A549 (cell line): Measurements from ENCODE around the gene PITPNM1. TPM values are rescaled to one million over a fixed set of nuclear protein-coding genes. Genes with fewer than 3 reads are reported as not detected.

Experiments used
- ATAC-seq, 2 experiments: fragments of 200-7000 bp in 1 of 2; fragments of >200 bp in 1 of 2; cut with Nextera tagmentation in 1 of 2; cut with Tn5 transposase in 1 of 2; 3 replicates each; pipeline versions ENCODE4 v1.8.0 to v1.9.1; 2018 to 2020; ENCODE audit warnings: mild to moderate bottlenecking in 1 of 2, moderate library complexity in 1 of 2
- CTCF ChIA-PET: fragments of 300-600 bp; sonication (Branson Sonifier 250); formaldehyde crosslinking; extraction: SDS; loops from one replicate; lab custom pipeline; 2021; ENCODE audit warnings: antibody characterized with exemption, inconsistent platforms; lab: Yijun Ruan, JAX
- POLR2A ChIA-PET: fragments of 350-600 bp; formaldehyde crosslinking; extraction: SDS; loops from one replicate; lab custom pipeline; 2021; ENCODE audit warnings: antibody characterized with exemption, inconsistent platforms; lab: Yijun Ruan, JAX
- DNase-seq, 2 experiments: peaks; one replicate each; pipeline versions ENCODE4 v3.0.0 to v3.0.0-alpha.2; 2011 to 2016; ENCODE audit warnings: low read depth in 1 of 2, low spot score in 1 of 2
- FAIRE-seq: peaks from 2 replicates; lab custom pipeline; 2011; peaks lifted over from hg19 to GRCh38; lab: Jason Lieb, UNC
- H3K27ac ChIP-seq, 2 experiments: fragments of >200 bp; sonication (Bioruptor Twin); formaldehyde crosslinking; 3 replicates each; pipeline ENCODE4 v1.5.1; 2016 to 2017
- H3K4me1 ChIP-seq: fragments of >200 bp; sonication (Bioruptor Twin); formaldehyde crosslinking; 3 replicates; pipeline ENCODE4 v1.6.1; 2016
- H3K4me2 ChIP-seq: fragments of >200 bp; sonication (Bioruptor Twin); formaldehyde crosslinking; 3 replicates; pipeline ENCODE4 v1.6.1; 2016
- H3K4me3 ChIP-seq: fragments of >200 bp; sonication (Bioruptor Twin); formaldehyde crosslinking; 3 replicates; pipeline ENCODE4 v1.5.1; 2016
- H3K9me3 ChIP-seq: fragments of >200 bp; sonication (Bioruptor Twin); formaldehyde crosslinking; 3 replicates; pipeline ENCODE4 v1.6.1; 2016
- CBX8 ChIP-seq: fragments of 200-600 bp; sonication (generic); IDR thresholded peaks from 2 replicates; pipeline ENCODE4 v1.6.1; 2016
- CEBPB ChIP-seq, 2 experiments: fragments of >200 bp in 1 of 2; sonication (Bioruptor Twin) in 1 of 2; formaldehyde crosslinking in 1 of 2; IDR thresholded peaks; 2 replicates each; pipeline ENCODE4 v1.6.1; 2012 to 2016
- EHMT2 ChIP-seq: fragments of 200-600 bp; sonication (generic); IDR thresholded peaks from 2 replicates; pipeline ENCODE4 v1.6.1; 2016; ENCODE audit warnings: antibody characterized with exemption, low read depth, mild to moderate bottlenecking, moderate library complexity
- ELK1 ChIP-seq: fragments of 150-350 bp; IDR thresholded peaks from 2 replicates; pipeline ENCODE4 v1.6.1; 2014; ENCODE audit warnings: low read depth, mild to moderate bottlenecking, low read length
- EP300 ChIP-seq, 2 experiments: fragments of >200 bp; sonication (Bioruptor Twin); formaldehyde crosslinking; IDR thresholded peaks; 2 replicates in 1 of 2; 3 replicates in 1 of 2; pipeline ENCODE4 v1.6.1; 2016 to 2017
- ESRRA ChIP-seq: fragments of 150-350 bp; IDR thresholded peaks from 2 replicates; pipeline ENCODE4 v1.6.1; 2014; ENCODE audit warnings: mild to moderate bottlenecking, low read length, borderline replicate concordance
- FOSB ChIP-seq: fragments of 250-450 bp; sonication (Bioruptor Pico); IDR thresholded peaks from 2 replicates; pipeline ENCODE4 v1.5.0; 2020; ENCODE audit warnings: mild to moderate bottlenecking, moderate library complexity
- HDAC2 ChIP-seq: fragments of 200-600 bp; sonication (generic); IDR thresholded peaks from 2 replicates; pipeline ENCODE4 v1.6.1; 2016
- HEYL ChIP-seq: fragments of 250-450 bp; sonication (Bioruptor Pico); IDR thresholded peaks from 2 replicates; pipeline ENCODE4 v1.8.0; 2021; ENCODE audit warnings: mild to moderate bottlenecking, moderate library complexity
- HOXB5 ChIP-seq: fragments of 250-450 bp; sonication (Bioruptor Pico); IDR thresholded peaks from 2 replicates; pipeline ENCODE4 v1.5.0; 2020; ENCODE audit warnings: mild to moderate bottlenecking, moderate library complexity
- JUN ChIP-seq, 2 experiments: fragments of >200 bp; sonication (Bioruptor Twin); formaldehyde crosslinking; IDR thresholded peaks; 2 replicates in 1 of 2; 3 replicates in 1 of 2; pipeline ENCODE4 v1.6.1; 2016 to 2017
- KDM1A ChIP-seq: fragments of 200-600 bp; sonication (generic); IDR thresholded peaks from 2 replicates; pipeline ENCODE4 v1.6.1; 2016; ENCODE audit warnings: low read depth, mild to moderate bottlenecking
- MAFK ChIP-seq: fragments of 450-650 bp; IDR thresholded peaks from 2 replicates; pipeline ENCODE4 v1.6.1; 2014; ENCODE audit not compliant: partially characterized antibody
- NPAS2 ChIP-seq: fragments of 250-450 bp; sonication (Bioruptor Pico); IDR thresholded peaks from 2 replicates; pipeline ENCODE4 v1.8.0; 2022; ENCODE audit warnings: mild to moderate bottlenecking, moderate library complexity, borderline replicate concordance
- NR3C1 ChIP-seq: fragments of >200 bp; sonication (Bioruptor Twin); formaldehyde crosslinking; IDR thresholded peaks from 3 replicates; pipeline ENCODE4 v1.6.1; 2017
- POLR2AphosphoS2 ChIP-seq: conservative IDR thresholded peaks from 2 replicates; pipeline ENCODE4 v1.6.1; 2012; ENCODE audit warnings: low read length, improper control_type of control experiment, inconsistent platforms
- RFX5 ChIP-seq: fragments of 450-650 bp; IDR thresholded peaks from 2 replicates; pipeline ENCODE4 v1.7.1; 2014; ENCODE audit warnings: antibody characterized with exemption, mild to moderate bottlenecking, moderate library complexity
- RNF2 ChIP-seq: fragments of 200-600 bp; sonication (generic); IDR thresholded peaks from 2 replicates; pipeline ENCODE4 v1.6.1; 2016; ENCODE audit warnings: low read depth, mild to moderate bottlenecking, antibody characterized with exemption, moderate library complexity, borderline replicate concordance
- TP53 ChIP-seq: fragments of 250-450 bp; sonication (Bioruptor Pico); IDR thresholded peaks from 2 replicates; pipeline ENCODE4 v1.5.0; 2021; ENCODE audit warnings: mild to moderate bottlenecking, moderate library complexity
- ZC3H11A ChIP-seq: fragments of 450-650 bp; IDR thresholded peaks from 2 replicates; pipeline ENCODE4 v1.6.1; 2014; ENCODE audit warnings: antibody characterized with exemption, mild to moderate bottlenecking
- ZSCAN20 ChIP-seq: fragments of 250-450 bp; sonication (Bioruptor Pico); IDR thresholded peaks from 2 replicates; pipeline ENCODE4 v1.8.0; 2022; ENCODE audit warnings: mild to moderate bottlenecking, moderate library complexity
- WGBS: methylation state at CpG from one replicate; pipeline ENCODE4 v1.1.6; 2017; ENCODE audit errors: missing lambda C conversion rate; 5-methylcytosine and 5-hydroxymethylcytosine counted together
- polyA plus RNA-seq, 4 experiments: library from polyadenylated mRNA; depleted of rRNA in 3 of 4; stranded (reverse); fragments of >200 nt; fragmentation: RNase III in 1 of 4; extraction: RNeasy Plus Mini Kit Qiagen cat#74134 plus additional on column Dnase treatment in 1 of 4; gene quantifications; 2 replicates in 3 of 4; 3 replicates in 1 of 4; pipeline ENCODE4 v1.2.3, GENCODE V29; 2011 to 2017

The PITPNM1 gene
- polyA plus RNA-seq, 2 of the 4 experiments (the other 2 are of a cell fraction): 14.2 to 42.0 TPM

- TF ChIP-seq ESRRA (no peak), EP300 (IDR thresholded peaks at IDR 0.05) (no peak), EHMT2 (no peak), HDAC2 (no peak), JUN (IDR thresholded peaks at IDR 0.05) (peak; percentile 67 to 94; a peak in 4 of 5 replicates), RFX5 (no peak), NPAS2 (CRISPR knock-in tag) (no peak)
Measured at GRCh38 chr11:67468759-67469507, 36.2 kb downstream of the PITPNM1 start, which contains the start of gene TMEM134 (continued).

- peak overlapping the region; percentile 67 for H3K4me3 ChIP-seq
- H3K9me3 ChIP-seq: no peaks in the 10 kb centered on the region
- DNase-seq: no peak
- H3K4me2 ChIP-seq: peak overlapping the region; percentile 82
- peak; percentile 3 to 6; a peak in 5 of 6 replicates for ATAC-seq
- peaks cover 35% of the 10 kb centered on the region for H3K4me1 ChIP-seq
- no peak for FAIRE-seq
- POLR2A ChIA-PET: interaction anchor here (0.6 to 1.9 kb wide), 4 partner anchors 25 to 66 kb away, joined by 3 to 14 read pairs (median 4); partner anchors contain the start of genes CORO1B and PPP1CA
- peak overlapping the region; percentile 82 to 97 for H3K27ac ChIP-seq
- CTCF ChIA-PET: interaction anchor here (0.6 to 5.4 kb wide), 17 partner anchors 8 to 395 kb away, joined by 3 to 22 read pairs (median 6); partner anchors contain the start of genes CABP4, GPR152 and PPP1CA
- TF ChIP-seq ZSCAN20 (CRISPR knock-in tag) (no peak), ELK1 (no peak), HDAC2 (no peak), RNF2 (no peak), RFX5 (no peak)
- 21% methylated on average over 6 of the region's 6 CpGs for WGBS
Measured at GRCh38 chr11:67468456-67468758, 36.8 kb downstream of the PITPNM1 start.

GRCh38 chr11:67468056-67468455, 37.1 kb downstream of the PITPNM1 start:
- ATAC-seq (no peak), FAIRE-seq (no peak), DNase-seq (no peak)
- H3K4me1 ChIP-seq: peaks cover 38% of the 10 kb centered on the region
- peak overlapping the region; percentile 82 for H3K4me2 ChIP-seq
- ChIA-PET CTCF (interaction anchor here (0.6 to 5.4 kb wide), 16 partner anchors 9 to 177 kb away, joined by 3 to 22 read pairs (median 6); partner anchors contain the start of genes CABP4, GPR152 and PPP1CA), POLR2A (interaction anchor here (1.1 to 1.9 kb wide), 3 partner anchors 26 to 66 kb away, joined by 3 to 14 read pairs (median 3); partner anchors contain the start of gene PPP1CA)
- H3K9me3 ChIP-seq: no peaks in the 10 kb centered on the region
- peak overlapping the region; percentile 67 for H3K4me3 ChIP-seq
- 39% methylated on average over 5 of the region's 5 CpGs for WGBS
- H3K27ac ChIP-seq: peak overlapping the region; percentile 82 to 97
- TF ChIP-seq ELK1 (no peak), POLR2AphosphoS2 (no peak), ESRRA (no peak), FOSB (CRISPR knock-in tag) (no peak), NR3C1 (no peak), HDAC2 (no peak), CEBPB (IDR thresholded peaks at IDR 0.05) (no peak), CBX8 (no peak), HEYL (CRISPR knock-in tag) (no peak), HOXB5 (no peak), TP53 (CRISPR knock-in tag) (no peak), MAFK (no peak), ZC3H11A (no peak), KDM1A (no peak)
